K562 (cell line): ENCODE measurements around the gene ZNF474. TPM values are rescaled to one million over a fixed set of nuclear protein-coding genes. Genes with fewer than 3 reads are reported as not detected.
A peak's percentile ranks its signal among the peaks of the same experiment; 100 is the strongest.

Experiments used
- CBFA2T3 ChIP-seq: fragments of 450-650 bp; IDR thresholded peaks from 2 replicates; pipeline ENCODE4 v1.6.1; 2017
- CC2D1A ChIP-seq: fragments of 450-650 bp; IDR thresholded peaks from 2 replicates; pipeline ENCODE4 v1.6.1; 2017; ENCODE audit warnings: mild to moderate bottlenecking
- CHAMP1 ChIP-seq: fragments of 450-650 bp; IDR thresholded peaks from 2 replicates; pipeline ENCODE4 v1.6.1; 2016; ENCODE audit warnings: mild to moderate bottlenecking
- CREB1 ChIP-seq, 2 experiments: sonication (generic) in 1 of 2; formaldehyde crosslinking in 1 of 2; IDR thresholded peaks; 2 replicates each; pipeline versions ENCODE4 v1.6.1 to v1.8.0; 2012 to 2022; ENCODE audit warnings: inconsistent platforms in 1 of 2, mild to moderate bottlenecking in 1 of 2, missing genetic modification reagents in 1 of 2, moderate library complexity in 1 of 2
- CREB3L1 ChIP-seq: fragments of 450-650 bp; IDR thresholded peaks from 2 replicates; pipeline ENCODE4 v1.6.1; 2014; ENCODE audit warnings: low read depth, mild to moderate bottlenecking, moderate library complexity, borderline replicate concordance
- EP400 ChIP-seq: fragments of 450-650 bp; IDR thresholded peaks from 2 replicates; pipeline ENCODE4 v1.6.1; 2017; ENCODE audit warnings: antibody characterized with exemption, mild to moderate bottlenecking, moderate library complexity
- FOXP1 ChIP-seq: sonication (generic); formaldehyde crosslinking; IDR thresholded peaks from 2 replicates; pipeline ENCODE4 v1.8.0; 2022; ENCODE audit warnings: mild to moderate bottlenecking, missing genetic modification reagents
- GATA2 ChIP-seq: sonication (generic); formaldehyde crosslinking; IDR thresholded peaks from 2 replicates; pipeline ENCODE4 v1.4.0; 2020; ENCODE audit warnings: mild to moderate bottlenecking, missing genetic modification reagents
- KAT8 ChIP-seq: fragments of 450-650 bp; IDR thresholded peaks from 2 replicates; pipeline ENCODE4 v1.6.1; 2016; ENCODE audit warnings: low read depth, mild to moderate bottlenecking
- MAZ ChIP-seq, 2 experiments: fragments of 450-650 bp in 1 of 2; sonication (generic) in 1 of 2; formaldehyde crosslinking; IDR thresholded peaks in 1 of 2; conservative IDR thresholded peaks in 1 of 2; 2 replicates each; pipeline versions ENCODE4 v1.4.0 to v1.5.0; 2020; ENCODE audit warnings: mild to moderate bottlenecking in 1 of 2, missing genetic modification reagents in 1 of 2
- MTA2 ChIP-seq: fragments of 450-650 bp; IDR thresholded peaks from 2 replicates; pipeline ENCODE4 v1.6.1; 2016; ENCODE audit warnings: low read depth
- MTA3 ChIP-seq: fragments of 450-650 bp; formaldehyde crosslinking; IDR thresholded peaks from 2 replicates; pipeline ENCODE4 v1.6.1; 2017; ENCODE audit warnings: mild to moderate bottlenecking, borderline replicate concordance
- NFIC ChIP-seq: fragments of 450-650 bp; IDR thresholded peaks from 2 replicates; pipeline ENCODE4 v1.6.1; 2017; ENCODE audit warnings: mild to moderate bottlenecking, inconsistent platforms
- POLR2AphosphoS5 ChIP-seq: IDR thresholded peaks from 2 replicates; pipeline ENCODE4 v1.6.1; 2011; ENCODE audit warnings: mild to moderate bottlenecking, low read depth, low read length, moderate library complexity; ENCODE audit not compliant: control insufficient read depth, insufficient read depth
- SMARCA4 ChIP-seq: fragments of 450-650 bp; IDR thresholded peaks from 2 replicates; pipeline ENCODE4 v1.6.1; 2016
- SOX6 ChIP-seq: fragments of 450-650 bp; IDR thresholded peaks from 2 replicates; pipeline ENCODE4 v1.6.1; 2014; ENCODE audit warnings: mild to moderate bottlenecking
- STAT5A ChIP-seq: IDR thresholded peaks from 2 replicates; pipeline ENCODE4 v1.6.1; 2012; ENCODE audit warnings: low read length, inconsistent platforms, borderline replicate concordance
- TEAD4 ChIP-seq, 2 experiments: sonication (generic) in 1 of 2; formaldehyde crosslinking in 1 of 2; IDR thresholded peaks; 2 replicates each; pipeline versions ENCODE4 v1.6.1 to v1.8.0; 2012 to 2022; ENCODE audit warnings: borderline replicate concordance in 1 of 2, inconsistent platforms in 1 of 2, low read length in 1 of 2, mild to moderate bottlenecking in 1 of 2, missing genetic modification reagents in 1 of 2
- TRIM24 ChIP-seq, 2 experiments: fragments of 450-650 bp; IDR thresholded peaks; 2 replicates each; pipeline ENCODE4 v1.6.1; 2016
- polyA plus RNA-seq, 8 experiments: library from polyadenylated mRNA; depleted of rRNA in 4 of 8; stranded (reverse) in 5 of 8; unstranded in 3 of 8; fragments of >200 nt; fragmentation: Nextera tagmentation in 2 of 8; fragmentation: Illumina TruSeq in 1 of 8; extraction: Ambion mirVana in 2 of 8; extraction: Trizol in 1 of 8; gene quantifications; 2 replicates each; pipeline versions ENCODE4 v1.2.1 to v1.2.3, GENCODE V29; 2011 to 2014; ENCODE audit warnings: inconsistent platforms in 1 of 8, missing spikeins in 1 of 8
- total RNA-seq, 7 experiments: library from RNA; depleted of rRNA in 6 of 7; stranded (reverse); fragments of >200 nt in 6 of 7; fragmentation: Illumina TruSeq in 2 of 7; extraction: Trizol in 2 of 7; gene quantifications; 2 replicates each; pipeline versions ENCODE4 v1.2.1 to v1.2.3, GENCODE V29; 2011 to 2021; ENCODE audit warnings: low replicate concordance in 1 of 7
- TF ChIP-seq, protein P1 (sequence below): sonication (generic); formaldehyde crosslinking; IDR thresholded peaks from 2 replicates; pipeline ENCODE4 v1.8.0; 2022; ENCODE audit warnings: missing genetic modification reagents, mild to moderate bottlenecking, borderline replicate concordance

ZNF474 gene
- total and polyA plus RNA-seq, 9 of the 15 experiments (the other 6 are each of a cell fraction or from before 2014, with no cell fraction given) = 0.16 to 0.62 (median 0.39) TPM

DNA sequence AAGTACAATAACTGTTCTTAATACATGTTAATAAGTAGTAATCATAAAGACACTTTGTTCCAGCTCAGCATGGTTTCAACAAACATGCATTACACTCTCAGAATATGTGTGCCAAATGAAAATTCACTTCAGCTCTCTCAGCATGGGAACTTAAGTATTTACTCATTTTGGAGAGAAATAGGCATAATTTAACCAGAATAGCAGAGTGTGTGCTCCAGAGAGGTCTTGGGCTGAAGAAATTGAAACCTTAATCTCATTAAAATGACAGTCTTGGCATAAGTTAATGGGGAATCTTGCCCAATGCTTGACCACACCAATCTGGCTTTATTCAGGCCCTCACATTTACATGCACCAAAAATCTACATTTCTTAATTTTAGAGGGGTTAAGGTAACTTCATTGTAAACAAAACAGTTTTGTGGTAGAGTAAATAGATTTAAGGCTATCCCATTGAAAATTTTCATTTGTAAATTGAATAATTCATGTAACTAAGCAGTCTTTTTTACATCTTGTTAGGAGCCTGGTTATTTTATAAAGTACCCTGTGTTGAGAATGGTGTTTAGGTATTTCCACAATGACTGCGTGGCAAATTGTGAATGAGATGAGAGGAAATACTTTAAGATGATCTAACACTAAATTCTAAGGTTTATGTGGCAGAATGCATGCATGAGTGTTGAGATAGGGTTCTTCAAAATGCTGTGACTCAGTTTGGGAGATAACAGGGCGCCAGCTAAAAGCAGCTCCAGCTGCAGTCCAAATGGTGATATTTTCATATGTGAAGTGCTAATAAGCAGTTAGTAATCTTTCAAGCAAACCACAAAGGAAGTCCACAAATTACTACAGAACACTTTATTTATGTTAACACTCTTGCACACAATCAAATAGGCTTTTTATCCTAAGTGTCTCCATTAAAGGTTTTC, 40.0 kb upstream of the ZNF474 start (continued):
- TF ChIP-seq CHAMP1 (peak; percentile 56; the same call in 1 of the 2 replicates), MTA3 (0 out of 2 replicates have a peak, but pooled peaks have one; percentile 60), GATA2 (CRISPR knock-in tag) (peak; percentile 71), CREB1 (IDR thresholded peaks at IDR 0.05) (0 out of 2 replicates have a peak, but pooled peaks have one; percentile 26), CREB1 (CRISPR knock-in tag; IDR thresholded peaks at IDR 0.05) (no peak), KAT8 (no peak), FOXP1 (CRISPR knock-in tag) (no peak), MAZ (CRISPR knock-in tag; conservative IDR thresholded peaks at IDR 0.05 in 1 of 2, IDR thresholded peaks at IDR 0.05 in 1 of 2) (0 out of 4 replicates have a peak, but pooled peaks of 1 of the 2 experiments have one; percentile 20), SMARCA4 (peak; percentile 81), NFIC (peak; percentile 60), CREB3L1 (peak; percentile 42; the same call in 1 of the 2 replicates), MTA2 (0 out of 2 replicates have a peak, but pooled peaks have one; percentile 23), POLR2AphosphoS5 (peak; percentile 68; the same call in 1 of the 2 replicates), EP400 (no peak), TRIM24 (IDR thresholded peaks at IDR 0.05) (peak; percentile 80 to 87), CC2D1A (peak; percentile 41; the same call in 1 of the 2 replicates), STAT5A (peak; percentile 69), SOX6 (peak; percentile 17; the same call in 1 of the 2 replicates), TEAD4 (IDR thresholded peaks at IDR 0.05; ENCODE audit: low read length) (peak; percentile 90), TEAD4 (CRISPR knock-in tag; IDR thresholded peaks at IDR 0.05; ENCODE audit: borderline replicate concordance) (no peak), CBFA2T3 (peak; percentile 89)
- TF ChIP-seq, protein P1, sequence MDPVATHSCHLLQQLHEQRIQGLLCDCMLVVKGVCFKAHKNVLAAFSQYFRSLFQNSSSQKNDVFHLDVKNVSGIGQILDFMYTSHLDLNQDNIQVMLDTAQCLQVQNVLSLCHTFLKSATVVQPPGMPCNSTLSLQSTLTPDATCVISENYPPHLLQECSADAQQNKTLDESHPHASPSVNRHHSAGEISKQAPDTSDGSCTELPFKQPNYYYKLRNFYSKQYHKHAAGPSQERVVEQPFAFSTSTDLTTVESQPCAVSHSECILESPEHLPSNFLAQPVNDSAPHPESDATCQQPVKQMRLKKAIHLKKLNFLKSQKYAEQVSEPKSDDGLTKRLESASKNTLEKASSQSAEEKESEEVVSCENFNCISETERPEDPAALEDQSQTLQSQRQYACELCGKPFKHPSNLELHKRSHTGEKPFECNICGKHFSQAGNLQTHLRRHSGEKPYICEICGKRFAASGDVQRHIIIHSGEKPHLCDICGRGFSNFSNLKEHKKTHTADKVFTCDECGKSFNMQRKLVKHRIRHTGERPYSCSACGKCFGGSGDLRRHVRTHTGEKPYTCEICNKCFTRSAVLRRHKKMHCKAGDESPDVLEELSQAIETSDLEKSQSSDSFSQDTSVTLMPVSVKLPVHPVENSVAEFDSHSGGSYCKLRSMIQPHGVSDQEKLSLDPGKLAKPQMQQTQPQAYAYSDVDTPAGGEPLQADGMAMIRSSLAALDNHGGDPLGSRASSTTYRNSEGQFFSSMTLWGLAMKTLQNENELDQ (CRISPR knock-in tag) = no peak
